Posterior vena cava (tissue), 2 donors: Measurements from ENCODE around the gene PLA2G2D. TPM values are rescaled to one million over a fixed set of nuclear protein-coding genes. Genes with fewer than 3 reads are reported as not detected.

Experiments
- DNase-seq: peaks from one replicate; pipeline ENCODE4 v3.0.0-alpha.2; 2020; ENCODE audit warnings: low spot score
- intact Hi-C, 2 donors: fragments of 100-400 bp; cut with DNase I; formaldehyde crosslinking; loops; one replicate each; pipeline versions ENCODE4 v1.14.1 to v1.14.2; 2022 to 2023
- total RNA-seq, 2 donors: library from RNA; stranded (reverse); fragmentation: NEBNext Ultra II Directional; extraction: Animal tissue kit (Norgen Biotek cat#: 25700); gene quantifications; one replicate each; pipeline ENCODE4 v1.2.1, GENCODE V29; 2021
- donor health status: DM: yes; HTN: yes; CAD: no.
- donor health status: DM: yes; HTN: yes; CAD: no.

PLA2G2D gene
- total RNA-seq, 2 donors from 2014 or later, result not detected

- DNase-seq, result no peak
- intact Hi-C loops, result no loop called here
Observed at GRCh38 chr1:20076223-20076622, 43.1 kb downstream of the PLA2G2D start.

DNA sequence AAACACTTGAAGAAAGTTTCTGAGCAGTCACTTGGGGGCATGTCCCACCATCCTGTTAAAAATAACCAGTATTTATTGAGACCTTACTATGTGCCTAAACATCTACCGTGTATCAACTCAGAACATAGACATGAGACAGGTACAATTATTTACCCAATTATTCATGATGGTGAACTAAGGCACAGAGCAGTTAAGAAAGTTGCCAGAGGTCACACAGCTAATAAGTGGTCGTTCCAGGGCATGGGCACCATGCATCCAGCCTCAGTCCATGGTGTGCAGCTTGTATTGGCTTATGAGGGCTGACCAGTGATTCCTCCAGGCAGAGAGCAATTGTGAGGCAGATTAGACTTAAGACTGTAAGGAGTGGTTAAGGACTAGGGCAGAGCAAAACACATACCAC lies 44.0 kb downstream of the PLA2G2D start:
- no peak for DNase-seq
- intact Hi-C loops, result no loop called here

GRCh38 chr1:20074725-20075171 lies 44.6 kb downstream of the PLA2G2D start:
- intact Hi-C loops, result no loop called here
- no peak for DNase-seq

- no peak for DNase-seq
- intact Hi-C loops, result no loop called here
Observed at GRCh38 chr1:20074055-20074724, 45.1 kb downstream of the PLA2G2D start.

- no peak for DNase-seq
- intact Hi-C loops, result no loop called here
Observed at GRCh38 chr1:20073256-20073655, 46.1 kb downstream of the PLA2G2D start.

- no peak for DNase-seq
- intact Hi-C loops, result no loop called here
Observed at GRCh38 chr1:20072771-20073170, 46.6 kb downstream of the PLA2G2D start.

DNA sequence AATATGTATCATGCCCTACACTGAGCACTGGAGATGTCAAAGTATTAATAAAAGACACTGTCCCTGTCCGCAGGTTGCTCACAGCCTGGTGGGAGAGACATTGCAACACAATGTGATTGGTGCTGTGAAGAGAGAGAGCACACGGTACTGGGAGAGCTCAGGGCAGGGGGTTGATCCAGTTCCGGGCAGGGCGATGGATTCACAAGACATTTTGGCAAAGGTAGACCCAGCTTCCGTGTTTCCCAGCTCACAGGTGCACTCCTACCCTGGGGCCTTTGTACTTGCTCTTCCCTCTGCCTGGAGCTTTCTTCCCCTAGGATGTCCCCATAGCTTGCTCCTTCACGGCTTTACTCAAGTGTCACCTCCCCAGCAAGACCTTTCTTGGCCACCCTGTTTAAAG lies 47.9 kb downstream of the PLA2G2D start:
- DNase-seq, result no peak

GRCh38 chr1:20070357-20070756 lies 49.0 kb downstream of the PLA2G2D start:
- DNase-seq, result no peak
- intact Hi-C loops, result no loop called here

More for the DNA sequence above, 47.9 kb downstream of the PLA2G2D start:
- intact Hi-C loops, result no loop called here

DNA sequence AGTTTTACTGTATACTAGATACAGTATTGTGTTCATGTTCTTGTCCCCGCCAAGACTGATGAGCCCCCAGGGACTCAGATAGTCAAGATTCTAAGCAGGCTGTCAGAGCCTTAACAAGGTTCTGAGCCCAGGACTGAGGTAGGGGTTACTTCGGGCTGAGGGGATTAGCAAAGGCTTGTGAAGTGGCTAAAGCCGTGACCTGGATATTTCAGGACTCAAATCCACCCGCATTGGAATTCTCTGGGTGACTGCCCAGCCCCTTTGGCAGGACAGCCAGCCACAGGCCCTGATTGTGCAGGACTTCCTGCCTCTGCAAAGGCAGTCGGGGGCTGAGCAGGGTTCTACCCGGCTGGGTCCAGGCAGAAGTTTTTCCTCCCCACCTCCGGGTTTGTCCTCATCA lies 49.5 kb downstream of the PLA2G2D start, which contains the start of gene PLA2G5:
TSS of gene PLA2G5 (plus strand) at position 321 of the 400 bp plus-strand sequence. CDS start 14,637 bp downstream, outside the sequence.
- DNase-seq, result peak; percentile 90
- intact Hi-C loops, result loop anchor here in 1 of 2 donors (5.0 kb wide), 1 partner anchor 1213 kb away; the partner anchor contains the start of gene TAS1R2

- DNase-seq, result no peak
- intact Hi-C loops, result loop anchor here in 1 of 2 donors (5.0 kb wide), 1 partner anchor 1211 kb away; the partner anchor contains the start of gene TAS1R2
Observed at GRCh38 chr1:20068722-20069121, 50.6 kb downstream of the PLA2G2D start.

- intact Hi-C loops, result no loop called here
- DNase-seq, result no peak
Observed at GRCh38 chr1:20063861-20064292, 55.5 kb downstream of the PLA2G2D start.

Other genes with a start within 250 kb of the PLA2G2D start
- gene OTUD3, start 237.1 kb downstream of the PLA2G2D start, total RNA-seq, result 1 to 10 TPM; 8.1 to 9.4 TPM
- gene PLA2G2E, start 195.9 kb downstream of the PLA2G2D start, total RNA-seq, result not detected
- 1,000 to 10,000 TPM in 1 of 2 donors, 100 to 1,000 TPM in 1; 310 to 2,023 TPM for gene PLA2G2A, start 139.9 kb downstream of the PLA2G2D start, total RNA-seq
- 1 to 10 TPM; 6.7 to 9.8 TPM for gene PLA2G5, start 49.3 kb downstream of the PLA2G2D start, total RNA-seq
- not detected for gene PLA2G2F, start 19.8 kb upstream of the PLA2G2D start, total RNA-seq
- under 1 TPM; 0.29 to 0.60 TPM for gene UBXN10, start 66.6 kb upstream of the PLA2G2D start, total RNA-seq
- gene PLA2G2C, start 67.0 kb upstream of the PLA2G2D start, total RNA-seq, result under 1 TPM; 0.14 to 0.24 TPM
- not detected for gene VWA5B1, start 171.3 kb upstream of the PLA2G2D start, total RNA-seq